DOHH2 (cell line): ENCODE measurements around the gene TRIM51.

Experiments used
- H3F3A ChIP-seq: fragments of 200-600 bp; sonication (generic), shearing (Covaris generic); 2 replicates; pipeline ENCODE4 v1.6.0; 2016; ENCODE audit warnings: antibody characterized with exemption, mild to moderate bottlenecking; ENCODE audit not compliant: control insufficient read depth, insufficient read depth
- H3K27ac ChIP-seq: fragments of 200-600 bp; sonication (generic); 2 replicates; pipeline ENCODE4 v1.5.1; 2014; ENCODE audit warnings: low read depth, mild to moderate bottlenecking, low read length, moderate library complexity
- H3K27me3 ChIP-seq: fragments of 200-600 bp; sonication (generic); 2 replicates; pipeline ENCODE4 v1.6.1; 2014; ENCODE audit warnings: mild to moderate bottlenecking, low read length, mixed read lengths; ENCODE audit not compliant: control insufficient read depth
- H3K36me3 ChIP-seq: fragments of 200-600 bp; sonication (generic); 2 replicates; pipeline ENCODE4 v1.6.1; 2014; ENCODE audit warnings: mild to moderate bottlenecking, low read length, moderate library complexity, mixed read lengths; ENCODE audit not compliant: control insufficient read depth
- H3K4me1 ChIP-seq: fragments of 200-600 bp; sonication (generic); 2 replicates; pipeline ENCODE4 v1.6.1; 2014; ENCODE audit warnings: mild to moderate bottlenecking, low read length, mixed read lengths; ENCODE audit not compliant: control insufficient read depth
- H3K4me2 ChIP-seq: fragments of 200-600 bp; sonication (generic); 2 replicates; pipeline ENCODE4 v1.6.0; 2014; ENCODE audit warnings: mild to moderate bottlenecking, low read length, moderate library complexity
- H3K4me3 ChIP-seq: fragments of 200-600 bp; sonication (generic); 2 replicates; pipeline ENCODE4 v1.5.1; 2014; ENCODE audit warnings: mild to moderate bottlenecking, low read length, mixed read lengths
- H3K79me2 ChIP-seq: fragments of 200-600 bp; sonication (generic); 2 replicates; pipeline ENCODE4 v1.6.1; 2014; ENCODE audit warnings: mild to moderate bottlenecking, low read length, mixed read lengths; ENCODE audit not compliant: control insufficient read depth
- H3K9me2 ChIP-seq: fragments of 200-600 bp; sonication (generic); replicated peaks from 2 replicates; pipeline ENCODE4 v1.6.1; 2014; ENCODE audit warnings: mild to moderate bottlenecking, low read length, mixed read lengths; ENCODE audit not compliant: control insufficient read depth
- H3K9me3 ChIP-seq: fragments of 200-600 bp; sonication (generic); 2 replicates; pipeline ENCODE4 v1.6.1; 2014; ENCODE audit warnings: antibody characterized with exemption, low read length, mixed read lengths; ENCODE audit not compliant: control insufficient read depth, insufficient read depth
- H4K20me1 ChIP-seq: fragments of 200-600 bp; sonication (generic); 2 replicates; pipeline ENCODE4 v1.6.0; 2014; ENCODE audit warnings: low read depth, mild to moderate bottlenecking, antibody characterized with exemption, low read length, moderate library complexity; ENCODE audit not compliant: control insufficient read depth, insufficient read depth
- CTCF ChIP-seq: fragments of 200-600 bp; sonication (generic); IDR thresholded peaks from one replicate; pipeline ENCODE4 v1.5.1; 2014; ENCODE audit warnings: antibody characterized with exemption, mild to moderate bottlenecking, low read depth, low read length; ENCODE audit not compliant: poor library complexity, severe bottlenecking
- EZH2phosphoT487 ChIP-seq: fragments of 200-600 bp; sonication (generic); IDR thresholded peaks from 2 replicates; pipeline ENCODE4 v1.6.1; 2017; ENCODE audit warnings: borderline replicate concordance, mild to moderate bottlenecking, antibody characterized with exemption, low read length, moderate library complexity, mixed read lengths

TRIM51 gene

GRCh38 chr11:55936300-55936699, 53.2 kb downstream of the TRIM51 start, which contains the start of gene OR5I1:
Gene OR5I1, minus strand, starts transcription at chr11:55936400. Its CDS starts 0 bp downstream, at chr11:55936400.
- no peaks in the 10 kb centered on the region for H3K9me3 ChIP-seq
- H3K36me3 ChIP-seq = no peaks in the 10 kb centered on the region
- H3K79me2 ChIP-seq = no peaks in the 10 kb centered on the region
- no peaks in the 10 kb centered on the region for H3K9me2 ChIP-seq
- no peak for TF ChIP-seq CTCF
- no peak for TF ChIP-seq EZH2phosphoT487
- H3K4me1 ChIP-seq = no peaks in the 10 kb centered on the region
- H3K27me3 ChIP-seq = no peaks in the 10 kb centered on the region
- H3K27ac ChIP-seq = no peak within 1 kb of the TSS
- no peak within 1 kb of the TSS for H3K4me2 ChIP-seq
- H4K20me1 ChIP-seq = no peaks in the 10 kb centered on the region
- no peaks in the 10 kb centered on the region for H3F3A ChIP-seq
- H3K4me3 ChIP-seq = no peak within 1 kb of the TSS
